Esophagus squamous epithelium (tissue), 4 donors: ENCODE results near the gene VAV2.

Experiments
- POLR2A ChIP-seq, 4 donors: fragments of 450-650 bp; IDR thresholded peaks; one replicate each; pipeline ENCODE4 v1.6.1; 2017; ENCODE audit warnings: antibody characterized with exemption in 4 of 4, mild to moderate bottlenecking in 4 of 4, moderate library complexity in 3 of 4
- TF ChIP-seq, protein P1 (sequence below), 6 experiments: fragments of 450-650 bp in 4 of 6; fragments of 200-600 bp in 2 of 6; sonication (generic) in 2 of 6; IDR thresholded peaks; one replicate each; pipeline ENCODE4 v1.5.1; 2016 to 2019; ENCODE audit warnings: antibody characterized with exemption in 6 of 6, mild to moderate bottlenecking in 4 of 6, moderate library complexity in 4 of 6

DNA sequence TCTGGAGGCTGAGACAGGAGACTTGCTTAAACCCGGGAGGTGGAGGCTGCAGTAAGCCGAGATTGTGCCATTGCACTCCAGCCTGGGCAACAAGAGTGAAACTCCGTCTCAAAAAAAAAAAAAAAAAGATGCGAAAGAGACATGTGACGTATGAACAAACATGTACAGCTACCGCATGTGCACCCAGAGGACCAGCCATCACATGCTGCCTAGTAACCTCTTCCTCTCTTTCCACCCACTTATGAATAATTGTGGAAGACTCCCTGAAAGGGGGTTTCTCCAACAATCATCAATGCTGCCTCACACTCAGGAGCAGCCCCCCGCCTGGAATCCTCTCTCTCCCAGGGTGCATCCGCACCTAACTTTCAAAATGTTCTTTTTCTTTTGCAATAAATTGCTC lies 256.2 kb downstream of the VAV2 start:
- TF ChIP-seq, protein P1, sequence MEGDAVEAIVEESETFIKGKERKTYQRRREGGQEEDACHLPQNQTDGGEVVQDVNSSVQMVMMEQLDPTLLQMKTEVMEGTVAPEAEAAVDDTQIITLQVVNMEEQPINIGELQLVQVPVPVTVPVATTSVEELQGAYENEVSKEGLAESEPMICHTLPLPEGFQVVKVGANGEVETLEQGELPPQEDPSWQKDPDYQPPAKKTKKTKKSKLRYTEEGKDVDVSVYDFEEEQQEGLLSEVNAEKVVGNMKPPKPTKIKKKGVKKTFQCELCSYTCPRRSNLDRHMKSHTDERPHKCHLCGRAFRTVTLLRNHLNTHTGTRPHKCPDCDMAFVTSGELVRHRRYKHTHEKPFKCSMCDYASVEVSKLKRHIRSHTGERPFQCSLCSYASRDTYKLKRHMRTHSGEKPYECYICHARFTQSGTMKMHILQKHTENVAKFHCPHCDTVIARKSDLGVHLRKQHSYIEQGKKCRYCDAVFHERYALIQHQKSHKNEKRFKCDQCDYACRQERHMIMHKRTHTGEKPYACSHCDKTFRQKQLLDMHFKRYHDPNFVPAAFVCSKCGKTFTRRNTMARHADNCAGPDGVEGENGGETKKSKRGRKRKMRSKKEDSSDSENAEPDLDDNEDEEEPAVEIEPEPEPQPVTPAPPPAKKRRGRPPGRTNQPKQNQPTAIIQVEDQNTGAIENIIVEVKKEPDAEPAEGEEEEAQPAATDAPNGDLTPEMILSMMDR (IDR thresholded peaks at IDR 0.05): no peak
- TF ChIP-seq POLR2A (IDR thresholded peaks at IDR 0.05): no peak
